Adipose tissue (tissue), 3 donors: Measurements from ENCODE around the gene NSF. TPM values are rescaled to one million over a fixed set of nuclear protein-coding genes. Genes with fewer than 3 reads are reported as not detected.

Experiments used
- polyA plus RNA-seq, 3 donors: library from polyadenylated mRNA; stranded (reverse); fragments of 200-250 nt; gene quantifications; one replicate each; pipeline ENCODE4 v1.2.3, GENCODE V29; 2013
- donor health status: healthy with polysubstance abuse.
- donor health status: Bipolar disorder and iron deficiency.
- donor health status: healthy.

The NSF gene
- polyA plus RNA-seq, 3 donors = 13.5 to 14.7 (median 14.5) TPM

Other genes with a start within 250 kb of the NSF start
- 10 to 100 TPM in 1 of 3 donors, 1 to 10 TPM in 2; 3.9 to 13.5 (median 5.0) TPM for gene ARL17B, start 228.9 kb upstream of the NSF start, polyA plus RNA-seq
- 1 to 10 TPM; 1.8 to 3.0 (median 1.9) TPM for gene LRRC37A2, start 78.2 kb upstream of the NSF start, polyA plus RNA-seq
- gene ARL17A, start 11.0 kb upstream of the NSF start, polyA plus RNA-seq = 1 to 10 TPM; 2.0 to 2.7 (median 2.3) TPM
- gene WNT3, start 228.0 kb downstream of the NSF start, polyA plus RNA-seq = 1 to 10 TPM in 1 of 3 donors, under 1 TPM in 2; 0.67 to 1.0 (median 0.71) TPM